Endometrium (tissue), 2 donors: Measurements from ENCODE around the gene HIVEP3.

Experiments used
- FAIRE-seq: peaks from 2 replicates; lab custom pipeline; 2012; peaks lifted over from hg19 to GRCh38; lab: Jason Lieb, UNC
- donor health status: control.
- donor health status: control.

The HIVEP3 gene

DNA sequence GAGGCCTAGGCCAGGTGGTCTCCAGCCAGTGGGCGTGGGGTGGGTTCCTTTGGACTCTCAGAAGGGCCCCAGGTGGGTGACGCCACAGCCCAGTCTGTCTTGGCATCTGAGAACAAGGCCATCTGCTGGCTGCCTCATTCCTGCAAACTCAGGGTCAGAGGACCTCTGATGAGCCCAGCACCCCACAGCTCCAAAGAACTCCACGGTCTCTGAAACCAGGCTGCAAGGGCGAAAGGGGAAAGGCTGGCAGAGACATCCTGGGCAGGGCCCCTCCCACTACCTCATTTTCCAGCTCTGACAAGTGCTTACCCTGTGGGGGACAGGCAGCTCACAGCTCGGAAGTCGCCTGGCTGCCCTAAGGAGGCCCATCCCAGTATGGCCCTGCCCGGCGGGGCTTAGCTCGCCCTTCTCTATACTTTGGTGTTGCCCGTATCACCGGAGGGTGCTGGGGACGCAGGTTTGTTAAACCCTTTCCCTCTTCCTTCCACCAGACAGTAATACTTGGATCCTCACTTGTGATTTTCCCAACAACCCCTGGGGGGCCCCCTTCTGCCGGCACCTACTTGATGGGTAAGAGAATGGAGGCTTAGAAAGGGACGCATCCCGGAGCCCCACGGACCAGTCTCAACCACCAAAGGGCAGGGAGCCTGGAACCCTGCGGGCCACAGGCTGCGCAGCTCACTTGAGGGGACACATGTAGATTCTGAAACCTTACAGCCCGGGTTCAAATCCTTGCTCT is 423.3 kb downstream of the HIVEP3 start:
- FAIRE-seq: no peak

DNA sequence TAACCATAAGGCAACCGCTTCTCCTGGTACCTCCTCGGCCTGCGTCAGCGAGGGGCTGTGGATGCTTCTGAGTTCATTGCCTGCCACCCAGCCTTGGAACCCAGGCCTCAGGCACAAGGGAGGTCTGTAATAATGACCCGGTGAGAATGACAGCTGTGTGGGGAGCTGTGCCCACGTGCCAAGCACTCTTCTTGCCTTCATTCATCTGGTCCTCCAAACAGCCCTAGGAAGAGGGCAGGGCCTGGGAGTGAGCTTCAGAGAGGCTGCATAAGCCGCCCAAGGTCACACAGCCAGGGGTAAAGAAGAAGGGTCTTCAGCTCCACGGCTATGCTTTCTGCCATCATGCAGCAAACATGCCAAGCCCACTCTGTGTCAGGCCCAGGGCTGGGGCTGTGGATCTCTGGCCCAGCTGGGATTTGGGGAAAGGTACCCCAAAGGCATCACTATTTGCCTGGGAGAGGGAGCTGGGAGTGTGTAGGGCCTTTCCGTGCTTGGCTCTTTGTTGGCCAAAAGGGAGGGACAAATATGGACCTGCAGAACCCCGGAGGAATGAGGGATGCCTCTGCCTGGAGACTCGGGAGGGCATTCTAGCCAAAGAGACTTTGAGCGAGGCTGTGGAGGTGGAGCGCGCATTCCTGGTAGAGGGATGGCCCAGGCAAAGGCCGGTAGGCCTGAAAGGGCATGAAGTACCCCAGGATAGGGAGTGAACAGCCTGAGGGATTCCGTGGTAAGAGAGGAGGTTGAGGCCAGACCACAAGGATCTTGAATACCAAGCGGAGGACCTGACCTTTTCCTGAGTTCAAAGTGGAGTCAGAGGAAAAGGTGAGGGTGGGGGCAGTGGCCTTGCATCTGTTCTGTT is 424.1 kb downstream of the HIVEP3 start:
- FAIRE-seq: no peak

DNA sequence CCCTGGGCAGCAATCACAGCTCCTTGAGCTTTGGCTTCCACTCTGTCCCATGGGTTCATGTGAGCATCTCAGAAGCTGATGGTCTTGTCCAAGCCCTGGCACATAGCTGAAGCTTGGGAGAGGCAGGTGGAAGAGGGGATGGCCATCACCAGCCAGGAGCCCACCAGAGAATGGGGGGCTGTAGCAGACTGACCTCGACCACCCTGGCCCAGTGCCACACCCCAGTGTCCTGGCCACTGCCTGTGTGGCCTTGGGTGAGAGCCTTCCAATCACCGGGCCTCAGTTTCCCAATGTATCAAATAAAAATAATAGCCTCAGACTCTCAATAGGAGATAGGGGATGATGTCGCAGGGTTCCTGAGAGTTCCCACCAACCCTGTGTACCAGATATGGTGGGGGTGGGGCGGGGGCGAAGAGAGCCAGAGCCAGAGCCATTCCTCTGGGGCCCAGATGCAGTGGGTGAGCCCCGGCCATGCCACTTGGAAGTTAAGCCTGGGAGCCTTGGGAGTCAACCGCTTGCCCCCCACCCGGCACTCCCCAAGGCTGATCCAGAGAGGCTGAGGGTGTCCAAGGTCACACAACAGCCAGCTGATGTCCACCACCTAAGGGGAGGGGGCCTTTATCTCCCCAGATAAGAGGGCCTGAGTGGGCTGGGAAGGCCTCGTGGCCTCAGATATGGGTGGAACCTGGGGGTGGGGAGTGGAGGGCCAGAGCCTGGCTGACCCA is 424.9 kb downstream of the HIVEP3 start:
- FAIRE-seq: no peak

DNA sequence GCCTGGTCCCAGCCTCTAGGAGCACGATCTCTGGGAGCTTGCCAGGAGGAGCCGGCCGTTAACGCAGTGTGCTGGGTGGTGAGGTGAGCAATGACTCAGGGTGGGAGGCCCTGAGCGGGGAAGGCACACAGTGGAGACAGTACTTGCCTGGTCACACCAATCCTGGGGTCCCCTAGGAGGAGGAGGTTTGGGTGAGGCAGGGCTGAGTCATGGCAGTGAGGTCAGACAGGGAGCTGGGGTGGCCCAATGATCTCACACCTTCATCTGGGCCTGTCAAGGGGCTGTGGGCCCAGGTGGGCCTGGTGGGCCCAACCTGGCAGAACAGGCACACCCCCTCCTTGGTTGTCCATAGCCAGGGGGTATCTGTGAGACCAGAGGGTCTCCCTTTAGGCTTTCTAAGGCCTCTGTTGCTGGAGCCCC is 425.6 kb downstream of the HIVEP3 start:
- no peak for FAIRE-seq

DNA sequence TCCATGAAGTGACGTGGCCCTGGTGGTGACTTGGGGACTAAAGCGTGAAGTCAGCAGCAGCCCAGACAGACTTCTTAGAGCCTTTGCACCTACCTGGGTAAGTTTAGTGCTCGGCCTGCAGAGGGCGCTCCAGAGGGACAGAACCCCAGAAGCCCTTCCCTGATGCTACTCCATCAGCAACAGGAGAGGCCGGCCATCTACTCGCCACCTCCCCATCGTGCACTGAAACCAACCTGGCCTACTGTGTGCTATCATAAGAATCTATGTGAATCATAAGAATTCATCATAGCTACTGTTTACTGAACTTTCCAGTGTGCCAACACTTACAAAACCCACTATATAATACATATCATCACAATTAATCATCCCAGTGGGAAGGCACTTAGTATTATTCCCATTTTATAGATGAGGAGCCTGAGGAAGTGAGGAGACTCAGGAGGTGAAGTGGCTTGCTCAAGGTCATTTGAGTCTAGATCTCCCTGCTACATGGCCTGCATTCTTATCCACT is 426.3 kb downstream of the HIVEP3 start:
- FAIRE-seq: no peak

DNA sequence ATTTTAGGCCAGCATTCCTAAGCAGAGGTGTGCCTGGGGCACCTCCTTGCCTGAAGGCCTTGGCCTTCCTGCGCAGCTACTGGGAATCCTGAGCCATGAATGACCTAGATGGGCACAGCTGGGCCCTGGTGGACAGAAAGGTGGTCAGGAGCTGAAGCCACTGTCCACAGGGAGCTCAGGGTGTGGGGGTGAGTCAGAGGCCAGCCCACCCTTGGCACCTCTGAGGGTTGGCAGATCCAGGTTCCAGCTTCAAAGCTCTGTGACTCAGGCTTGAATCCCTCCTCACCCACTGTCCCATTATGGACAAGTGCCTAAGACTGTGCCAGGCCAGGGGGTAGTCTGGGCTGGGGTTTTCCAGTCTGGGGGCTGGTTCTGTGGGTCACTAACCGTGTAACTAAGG is 427.8 kb downstream of the HIVEP3 start:
- no peak for FAIRE-seq

DNA sequence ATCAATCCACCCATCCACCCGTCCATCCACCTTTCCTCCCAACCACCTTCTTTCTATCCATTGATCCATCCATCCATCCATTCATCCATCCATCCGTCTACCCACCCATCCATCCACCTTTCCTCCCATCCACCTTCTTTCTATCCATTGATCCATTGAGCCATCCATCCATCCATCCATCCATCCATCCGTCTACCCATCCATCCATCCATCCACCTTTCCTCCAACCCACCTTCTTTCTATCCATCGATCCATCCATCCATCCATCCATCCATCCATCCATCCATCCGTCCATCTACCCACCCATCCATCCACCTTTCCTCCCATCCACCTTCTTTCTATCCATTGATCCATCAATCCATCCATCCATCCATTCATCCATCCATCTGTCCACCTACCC is 429.2 kb downstream of the HIVEP3 start:
- no peak for FAIRE-seq

DNA sequence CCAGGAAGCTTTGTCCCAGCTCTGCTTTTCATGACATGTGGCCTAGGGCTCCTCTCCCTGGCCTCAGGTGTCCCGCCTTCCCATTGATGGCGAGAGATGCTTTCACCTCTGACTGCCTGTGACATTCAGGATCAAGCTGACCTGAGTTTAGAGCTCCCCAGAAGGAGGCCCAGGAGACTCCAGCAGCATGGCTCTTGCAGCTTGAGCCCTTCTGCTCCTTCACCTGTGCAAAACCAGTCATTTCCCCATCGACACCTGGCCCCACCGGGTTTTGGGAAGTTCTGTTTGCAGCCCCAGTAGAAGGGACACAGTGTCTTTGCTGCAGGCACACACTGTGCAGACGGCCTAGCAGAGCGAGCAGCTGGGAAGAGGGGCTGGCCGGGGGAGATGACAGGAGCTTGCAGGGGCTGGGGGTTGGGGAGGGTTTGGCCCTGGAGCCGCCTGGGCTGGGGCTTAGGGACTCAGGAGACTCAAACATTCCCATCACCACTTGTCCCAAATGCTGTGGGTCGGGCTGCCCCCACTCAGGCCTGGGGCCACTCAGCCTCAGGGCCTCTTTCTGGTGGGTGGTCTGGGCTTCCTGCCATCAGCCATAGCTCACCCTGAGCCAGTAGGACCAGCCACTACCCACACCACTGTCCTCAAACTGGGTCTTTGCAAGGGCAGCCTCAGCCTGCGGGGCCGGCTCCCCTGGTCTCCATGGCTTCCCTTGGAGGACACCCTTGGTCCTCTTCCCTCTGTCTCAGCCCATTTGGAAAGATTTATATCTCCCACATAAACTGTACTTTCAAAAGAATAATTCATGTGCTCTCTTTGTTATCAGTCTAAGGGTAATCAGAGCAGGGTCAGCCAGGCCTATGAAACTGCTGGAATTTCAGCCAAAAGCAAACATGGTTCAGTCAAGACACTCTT is 430.4 kb downstream of the HIVEP3 start:
- no peak for FAIRE-seq

DNA sequence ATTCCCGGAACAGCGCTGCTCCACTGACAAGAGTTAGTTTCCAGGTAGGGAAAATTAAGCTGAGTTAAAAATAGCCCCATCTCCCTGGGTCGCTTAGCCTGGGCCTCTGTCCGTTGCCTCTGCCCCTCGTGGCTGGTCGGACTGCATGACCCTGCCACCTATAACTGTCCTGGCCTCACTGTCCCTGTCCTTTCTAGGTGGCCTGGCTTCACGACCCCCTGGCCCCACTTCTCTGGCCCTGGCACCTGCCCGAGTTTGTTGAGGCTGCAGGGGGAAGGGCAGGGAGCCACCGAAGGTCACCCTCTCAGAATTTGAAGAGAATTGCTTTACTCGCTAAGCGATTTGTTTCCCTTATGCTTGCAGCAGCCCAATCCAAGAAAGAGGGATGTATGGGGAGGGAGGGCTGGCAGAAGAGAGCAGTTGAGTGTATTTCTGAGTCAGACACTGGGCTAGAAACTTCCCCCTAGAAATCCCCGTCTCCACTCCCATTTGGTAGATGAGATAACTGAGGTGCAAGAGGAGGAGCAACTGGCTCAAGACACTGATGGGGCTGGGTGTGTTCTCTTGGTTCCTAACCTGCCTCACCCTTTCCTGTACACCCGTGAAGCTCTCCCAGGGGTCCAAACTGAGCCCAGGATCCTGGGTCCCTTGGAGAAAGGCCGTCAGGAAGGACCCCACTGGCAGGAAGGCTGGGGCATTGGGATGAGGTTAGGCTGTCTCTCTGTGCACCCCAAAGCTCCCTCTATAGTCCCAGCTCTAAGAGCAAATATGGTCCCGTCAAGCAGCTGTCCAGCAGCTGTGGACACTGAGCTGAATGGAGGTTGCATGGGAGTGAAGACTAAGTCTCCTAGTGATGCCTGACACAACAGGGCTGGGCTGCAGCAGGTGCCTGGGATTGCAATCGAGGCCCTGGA is 431.3 kb downstream of the HIVEP3 start:
- FAIRE-seq: no peak

DNA sequence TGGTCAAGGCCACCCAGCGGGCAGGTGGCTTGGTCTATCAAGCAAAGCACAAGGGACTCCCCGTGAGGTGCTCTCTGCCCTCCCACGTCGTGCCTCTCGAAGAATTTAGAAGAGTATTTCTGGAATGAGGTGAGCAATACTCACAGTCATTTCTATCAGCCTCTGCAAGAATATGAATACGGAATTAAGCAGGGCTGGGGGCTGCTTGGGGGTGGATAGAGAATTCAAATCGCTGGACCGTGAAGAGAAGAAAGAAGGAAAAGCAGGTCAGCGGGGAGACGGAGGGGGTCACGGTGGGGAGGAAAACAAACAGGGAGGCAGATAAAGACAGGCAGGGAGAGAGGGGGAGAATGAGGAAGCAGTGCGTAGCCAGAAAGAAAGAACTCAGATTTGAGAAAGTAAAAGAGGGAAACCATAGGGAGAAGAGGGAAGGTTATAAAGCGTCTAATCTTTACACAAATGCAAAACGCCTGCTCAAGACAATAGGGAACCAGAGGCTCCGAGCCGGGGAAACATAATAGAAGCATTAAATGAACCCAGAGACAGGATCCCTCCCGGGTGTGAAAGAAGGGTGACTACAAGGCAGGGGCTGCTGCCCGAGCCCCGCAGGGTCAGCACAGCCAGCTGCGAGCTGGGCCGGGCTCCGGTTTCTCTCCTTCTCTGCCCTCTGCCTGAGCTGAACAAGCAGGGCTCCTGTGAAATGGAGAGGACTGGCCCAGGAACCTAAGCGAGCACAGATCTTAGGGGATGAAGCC is 432.2 kb downstream of the HIVEP3 start:
- peak; percentile 23 for FAIRE-seq

DNA sequence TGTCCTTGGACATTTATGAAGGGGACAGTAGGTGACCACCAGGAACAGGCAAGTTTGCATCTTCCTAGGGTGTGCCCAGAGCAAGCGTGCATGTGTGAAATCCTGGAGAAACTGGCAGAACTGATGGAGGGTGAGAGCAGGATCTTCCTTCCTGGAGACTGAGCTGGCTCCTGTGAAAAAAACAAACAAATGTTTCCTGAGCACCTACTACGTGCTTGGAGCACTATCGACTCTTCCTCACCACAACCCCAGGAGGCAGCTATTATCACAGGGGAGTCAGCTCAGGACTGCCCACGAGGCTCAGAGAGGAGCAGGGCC is 432.7 kb downstream of the HIVEP3 start:
- FAIRE-seq: no peak

DNA sequence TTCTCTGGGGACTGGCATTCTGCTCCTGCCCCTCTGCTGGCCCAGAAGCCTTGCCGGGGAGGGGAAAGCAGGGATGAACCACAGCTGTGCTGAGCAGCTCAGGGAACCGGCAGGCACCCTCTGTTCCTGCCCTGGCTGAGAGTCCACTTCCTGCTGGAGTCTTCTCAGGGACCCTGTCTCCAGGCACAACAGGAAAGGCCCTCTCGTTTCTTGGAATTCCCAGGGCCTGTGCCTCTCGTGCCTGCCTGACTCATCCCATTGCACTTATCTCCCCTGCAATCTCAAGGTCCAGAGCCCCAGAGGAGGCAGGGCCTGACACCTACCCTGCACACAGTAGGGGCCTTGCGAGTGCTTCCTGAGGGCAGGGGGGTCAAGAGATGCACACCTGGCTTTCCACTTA is 433.1 kb downstream of the HIVEP3 start:
- FAIRE-seq: no peak

DNA sequence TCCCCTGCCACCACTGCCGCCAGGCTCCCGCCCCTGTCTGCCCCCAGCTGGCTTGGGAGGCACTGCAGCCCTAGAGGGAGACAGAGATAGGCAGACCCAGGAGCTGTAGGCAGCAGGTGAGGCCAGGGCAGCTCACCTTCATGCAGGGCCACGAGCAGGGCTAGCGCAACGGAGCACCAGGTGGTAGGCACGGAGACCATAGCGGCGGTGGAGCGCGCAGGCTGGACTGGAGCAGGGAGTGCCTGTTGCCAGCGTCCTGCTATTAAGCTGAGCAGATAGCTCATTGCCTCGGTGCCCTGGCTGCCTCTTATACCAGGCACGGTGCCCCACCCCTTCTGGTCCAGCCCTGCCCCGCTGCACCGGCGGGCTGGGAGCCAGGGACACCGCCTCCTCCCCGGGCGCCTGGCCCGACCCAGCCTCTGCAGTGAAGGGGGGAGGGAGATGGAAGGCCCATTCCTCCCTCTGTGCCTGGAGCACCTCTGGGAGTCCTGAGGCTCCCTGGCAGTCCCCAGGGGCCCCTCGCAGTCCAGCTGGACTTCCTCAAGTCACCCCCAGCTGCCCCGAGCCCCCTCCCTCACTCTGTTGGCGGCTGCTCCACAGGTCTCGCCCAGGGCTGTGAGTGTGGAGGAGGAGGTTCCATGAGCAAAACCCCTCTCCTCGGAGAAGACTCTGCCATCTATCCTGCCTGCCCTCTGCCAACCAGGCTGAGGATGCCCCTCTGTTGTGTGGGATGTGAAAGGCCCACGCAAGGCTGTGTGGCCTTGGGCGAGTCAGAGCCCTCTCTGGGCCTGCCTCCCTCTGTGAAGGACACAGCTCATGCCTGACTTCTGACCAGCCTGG is 434.1 kb downstream of the HIVEP3 start, which contains the start of gene EDN2:
TSS of gene EDN2 (minus strand) at position 282 of the 840 bp plus-strand sequence. CDS start at position 200, 82 bp downstream.
- no peak for FAIRE-seq

DNA sequence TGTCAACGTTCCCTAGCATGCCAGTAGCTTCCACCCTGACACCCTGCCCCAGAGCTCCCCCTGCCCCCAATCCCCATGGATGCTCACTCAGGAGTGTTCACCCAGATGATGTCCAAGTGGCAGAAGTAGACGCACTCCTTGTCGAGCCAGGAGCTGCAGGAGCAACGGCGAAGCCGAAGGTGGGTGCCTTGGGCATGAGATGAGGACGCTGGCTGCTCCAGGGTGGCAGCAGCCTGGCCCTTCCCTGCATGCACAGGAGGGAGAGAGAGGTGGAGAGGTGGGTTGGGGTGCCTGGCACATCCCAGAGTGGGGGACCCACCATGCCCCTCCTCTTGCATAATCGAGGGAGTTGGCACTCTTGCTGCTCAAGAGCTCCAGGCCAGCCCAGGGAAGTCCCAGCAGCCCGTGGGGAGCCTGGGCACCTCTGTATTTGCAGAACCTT is 434.7 kb downstream of the HIVEP3 start:
- no peak for FAIRE-seq

DNA sequence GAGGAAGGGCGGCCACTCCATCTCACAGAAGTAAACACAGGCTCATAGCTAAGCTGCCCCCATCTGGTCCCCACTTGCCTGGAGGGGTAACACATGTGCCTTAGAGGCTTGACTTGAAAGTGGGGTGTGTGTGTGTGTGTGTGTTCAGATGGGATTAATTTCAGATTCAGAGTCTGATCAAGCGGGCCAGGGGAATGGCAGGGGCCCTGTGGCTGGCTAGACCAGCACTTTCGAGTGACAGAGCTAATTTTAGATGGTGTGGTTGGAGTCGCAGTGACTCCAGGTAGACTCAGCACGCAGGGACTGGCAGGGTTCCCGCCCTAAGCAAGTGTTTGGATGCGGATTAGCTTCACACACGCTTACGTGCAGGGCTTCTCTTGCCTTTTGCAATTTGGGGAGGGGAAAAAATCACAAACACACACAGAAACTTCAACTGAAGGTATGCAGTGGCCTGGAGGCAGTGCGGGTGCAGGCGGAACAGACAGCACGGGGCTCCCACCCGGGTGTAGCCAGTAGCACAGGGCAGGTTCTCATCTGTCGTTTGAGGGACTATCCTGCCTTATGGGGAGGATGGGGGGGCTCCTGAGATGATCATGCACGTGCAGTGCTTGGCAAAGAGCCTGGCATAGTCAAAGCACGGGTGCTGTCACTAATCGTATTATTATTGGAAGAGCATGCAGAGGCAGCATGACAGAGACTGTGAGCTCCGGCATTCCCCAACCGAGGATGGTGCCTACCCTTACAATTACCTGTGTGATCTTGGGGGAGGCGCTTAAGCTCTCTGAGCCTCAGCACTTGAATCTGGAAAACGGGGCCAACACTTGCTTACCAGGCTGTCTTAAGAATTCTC is 435.5 kb downstream of the HIVEP3 start:
- FAIRE-seq: no peak

DNA sequence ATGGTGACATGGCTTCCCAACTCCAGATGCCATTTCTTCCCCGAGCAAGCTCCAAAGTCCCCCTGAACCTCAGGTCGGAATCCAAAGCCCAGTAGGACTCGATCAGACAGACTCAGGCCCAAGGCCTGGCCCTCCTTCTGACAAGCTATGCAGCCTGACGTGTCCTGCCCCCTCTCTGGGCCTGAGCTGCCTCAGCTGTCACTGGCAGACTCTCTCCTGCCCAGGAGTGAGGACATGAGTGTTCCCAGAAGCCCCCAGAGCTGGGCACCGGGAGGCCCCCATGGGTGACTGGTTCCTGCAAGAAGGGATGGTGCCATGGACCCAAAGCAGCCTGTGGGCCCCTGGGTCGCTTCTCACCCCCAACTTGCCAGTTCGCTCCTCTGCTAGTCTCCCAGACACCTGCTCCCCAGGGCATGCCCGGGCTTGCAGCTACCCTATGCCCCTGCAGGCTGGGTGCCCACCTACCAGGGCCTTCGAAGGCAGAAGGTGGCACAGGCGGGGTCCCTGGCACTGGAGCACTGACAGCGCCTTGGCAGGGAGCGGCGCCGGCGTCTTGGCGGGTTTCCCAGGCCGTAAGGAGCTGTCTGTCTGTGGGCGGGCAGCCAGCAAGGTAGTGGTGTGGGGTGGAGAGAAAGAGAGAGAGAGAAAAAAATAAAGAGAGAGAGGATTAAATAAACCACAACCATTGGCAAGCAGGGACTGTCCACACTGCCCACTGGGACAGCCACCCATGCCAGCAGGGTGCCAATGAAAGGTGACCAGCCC is 436.5 kb downstream of the HIVEP3 start:
- no peak for FAIRE-seq
